ENCODE measurements around the gene RPA1.
"Not testable (repeated sequence)": the region's sequence is repeated elsewhere in the genome, so short reads cannot be mapped to it uniquely, and the experiment has no call there.

RPA1 gene

DNA sequence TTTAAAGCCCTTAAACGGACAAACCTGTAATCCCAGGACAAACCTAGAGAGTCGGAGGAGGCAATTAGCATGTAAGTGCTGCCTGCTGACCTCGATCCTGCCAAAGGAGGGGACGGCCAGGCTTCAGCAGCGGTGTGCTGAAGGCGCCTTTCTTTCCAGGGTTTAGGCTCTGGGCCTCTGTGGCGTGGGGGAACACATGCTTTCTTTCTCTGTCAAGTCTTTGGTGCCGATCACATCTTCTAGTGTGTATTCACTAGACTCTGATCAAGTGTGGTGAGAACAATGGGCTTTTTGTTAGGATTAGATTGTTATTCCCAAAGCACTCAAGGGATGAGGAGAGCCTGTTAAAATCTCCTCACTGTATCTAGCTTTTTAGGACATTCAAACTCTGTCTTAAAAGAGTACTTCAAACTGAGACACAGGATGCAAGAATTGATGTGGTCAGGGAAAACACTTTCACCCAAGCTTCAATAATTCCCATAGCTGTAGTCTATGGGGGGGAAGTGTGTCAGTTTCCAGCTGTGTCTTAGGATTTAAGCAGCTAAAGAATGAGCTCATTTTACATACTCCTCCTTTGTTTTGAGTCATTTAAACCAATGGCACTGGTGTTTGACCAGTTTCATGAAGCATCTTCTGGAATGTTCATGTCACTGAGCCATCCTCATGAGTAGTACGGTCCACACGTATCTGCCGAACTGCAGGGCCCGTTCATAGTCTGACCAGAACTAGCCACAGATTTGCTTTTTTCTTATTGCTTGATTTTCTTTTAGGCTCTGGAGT, 51.2 kb downstream of the RPA1 start:
- DNase-seq (ENCODE audit: low spot score) = no peak

DNA sequence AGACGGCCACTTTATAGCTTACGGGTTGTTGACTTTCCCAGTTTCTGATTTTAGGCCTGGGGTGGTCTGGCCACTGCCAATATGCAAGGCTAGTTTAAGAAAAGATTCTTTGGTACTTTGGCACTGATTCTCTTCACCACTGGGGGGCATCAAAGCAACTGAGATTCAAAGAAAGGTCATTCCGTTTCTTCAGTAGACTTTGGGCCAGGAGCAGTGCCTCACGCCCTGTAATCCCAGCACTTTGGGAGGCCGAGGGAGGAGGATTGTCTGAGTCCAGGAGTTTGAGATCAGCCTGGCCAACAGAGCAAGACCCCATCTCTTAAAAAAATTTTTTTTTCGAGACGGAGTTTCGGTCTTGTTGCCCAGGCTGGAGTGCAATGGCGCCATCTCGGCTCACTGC, 53.0 kb downstream of the RPA1 start:
- peak; percentile 74 for DNase-seq (ENCODE audit: low spot score)

DNA sequence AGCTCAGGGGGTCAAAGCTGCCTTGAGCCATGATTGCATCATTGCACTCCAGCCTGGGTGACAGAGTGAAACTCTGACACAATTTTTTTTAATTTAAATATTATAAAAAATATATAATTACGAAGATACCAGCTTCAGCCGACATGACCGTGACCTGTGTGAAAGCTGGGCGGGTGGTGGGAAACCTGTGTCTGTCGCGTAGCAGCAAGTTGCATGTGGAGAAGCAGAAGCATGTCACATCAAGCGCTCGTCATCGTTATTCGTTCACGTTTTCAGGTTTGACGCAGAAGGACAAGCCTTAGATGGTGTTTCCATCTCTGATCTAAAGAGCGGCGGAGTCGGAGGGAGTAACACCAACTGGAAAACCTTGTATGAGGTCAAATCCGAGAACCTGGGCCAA, 53.7 kb downstream of the RPA1 start:
- no peak for DNase-seq (ENCODE audit: low spot score)

DNA sequence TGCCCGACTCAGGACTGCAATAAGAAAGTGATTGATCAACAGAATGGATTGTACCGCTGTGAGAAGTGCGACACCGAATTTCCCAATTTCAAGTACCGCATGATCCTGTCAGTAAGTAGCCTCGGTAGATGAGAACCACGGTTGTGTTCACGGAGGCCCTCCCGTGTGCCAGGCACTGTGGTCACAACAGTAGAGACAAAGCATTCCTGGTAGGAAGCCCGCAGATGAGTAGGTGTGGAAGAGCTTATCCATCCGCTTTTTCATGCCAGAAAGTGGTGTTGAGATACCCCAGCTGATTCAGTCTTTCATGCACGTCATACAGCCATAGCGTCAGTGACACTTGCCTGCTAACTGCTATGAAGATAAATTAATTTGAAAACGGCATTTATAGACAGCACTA, 58.9 kb downstream of the RPA1 start:
- DNase-seq (ENCODE audit: low spot score) = no peak

DNA sequence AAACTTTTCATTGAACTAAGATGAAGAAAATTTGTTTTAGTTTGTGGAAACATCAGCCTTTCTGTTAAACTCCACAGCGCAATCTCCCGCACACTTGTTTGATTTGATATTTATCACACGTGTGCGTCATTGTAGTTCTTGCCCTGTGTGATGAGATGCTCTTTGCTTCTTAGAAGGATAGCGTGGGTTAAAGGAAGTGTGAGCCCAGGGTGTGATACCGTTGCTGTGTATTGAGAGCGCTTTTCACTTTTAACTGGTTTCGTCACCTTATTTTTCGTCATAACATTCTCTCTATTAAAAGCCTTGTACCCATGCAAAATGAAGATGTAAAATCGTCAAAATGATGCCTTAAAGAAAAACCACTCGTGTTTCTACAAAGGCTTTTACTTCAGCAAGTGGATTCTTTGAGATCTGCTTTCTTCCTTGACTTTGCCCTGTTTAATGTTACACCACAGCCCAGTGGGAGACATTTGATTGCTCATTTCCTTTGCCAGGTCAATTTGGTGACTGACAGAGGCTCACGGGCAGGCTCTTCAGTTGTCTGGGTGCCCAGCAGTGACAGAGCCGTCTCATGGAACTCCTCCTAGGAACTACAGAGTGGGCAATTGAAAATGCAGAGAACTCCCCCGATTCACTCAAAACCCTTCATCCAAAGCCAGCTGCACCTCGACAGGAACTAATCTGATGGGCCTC, 61.1 kb downstream of the RPA1 start:
- no peak for DNase-seq (ENCODE audit: low spot score)

DNA sequence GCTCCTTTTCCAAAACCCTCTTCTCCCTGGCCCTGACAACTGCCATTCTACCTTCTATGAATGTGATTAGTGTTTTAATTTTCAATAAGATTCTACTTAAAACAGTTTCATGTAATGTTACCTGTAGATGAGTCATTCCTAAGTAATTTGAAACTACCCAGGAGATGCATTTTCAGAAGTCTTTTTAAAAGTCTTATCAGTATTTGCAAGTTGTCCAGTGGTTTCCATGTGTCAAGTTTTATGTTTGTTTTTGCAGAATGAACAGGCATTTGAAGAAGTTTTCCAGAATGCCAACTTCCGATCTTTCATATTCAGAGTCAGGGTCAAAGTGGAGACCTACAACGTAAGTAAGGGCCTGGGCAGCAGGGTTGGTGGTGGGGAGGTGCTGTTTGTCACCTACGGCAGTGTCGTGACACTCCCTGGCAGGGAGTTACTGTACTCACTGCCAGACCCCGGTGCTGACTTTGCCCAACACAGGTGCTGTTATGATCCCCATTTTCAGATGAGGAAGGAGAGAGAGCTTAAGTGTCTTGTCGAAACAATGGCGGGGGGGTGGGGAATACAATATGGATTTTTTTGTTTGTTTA, 65.0 kb downstream of the RPA1 start:
- DNase-seq (ENCODE audit: low spot score) = no peak

DNA sequence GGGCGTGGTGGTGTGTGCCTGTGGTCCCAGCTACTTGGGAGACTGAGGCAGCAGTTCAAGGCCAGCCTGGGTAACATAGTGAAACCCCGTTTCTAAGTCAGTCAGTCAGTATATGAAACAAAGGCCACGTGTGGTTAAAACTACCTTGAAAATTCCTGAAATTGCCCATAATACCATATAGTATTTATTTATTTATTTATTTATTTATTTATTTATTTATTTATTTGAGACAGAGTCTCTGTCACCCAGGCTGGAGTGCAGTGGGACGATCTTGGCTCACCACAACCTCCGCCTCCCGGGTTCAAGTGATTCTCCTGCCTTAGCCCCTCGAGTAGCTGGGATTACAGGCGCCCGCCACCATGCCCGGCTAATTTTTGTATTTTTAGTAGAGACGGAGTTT, 65.7 kb downstream of the RPA1 start:
- DNase-seq (ENCODE audit: low spot score) = not testable (repeated sequence)

DNA sequence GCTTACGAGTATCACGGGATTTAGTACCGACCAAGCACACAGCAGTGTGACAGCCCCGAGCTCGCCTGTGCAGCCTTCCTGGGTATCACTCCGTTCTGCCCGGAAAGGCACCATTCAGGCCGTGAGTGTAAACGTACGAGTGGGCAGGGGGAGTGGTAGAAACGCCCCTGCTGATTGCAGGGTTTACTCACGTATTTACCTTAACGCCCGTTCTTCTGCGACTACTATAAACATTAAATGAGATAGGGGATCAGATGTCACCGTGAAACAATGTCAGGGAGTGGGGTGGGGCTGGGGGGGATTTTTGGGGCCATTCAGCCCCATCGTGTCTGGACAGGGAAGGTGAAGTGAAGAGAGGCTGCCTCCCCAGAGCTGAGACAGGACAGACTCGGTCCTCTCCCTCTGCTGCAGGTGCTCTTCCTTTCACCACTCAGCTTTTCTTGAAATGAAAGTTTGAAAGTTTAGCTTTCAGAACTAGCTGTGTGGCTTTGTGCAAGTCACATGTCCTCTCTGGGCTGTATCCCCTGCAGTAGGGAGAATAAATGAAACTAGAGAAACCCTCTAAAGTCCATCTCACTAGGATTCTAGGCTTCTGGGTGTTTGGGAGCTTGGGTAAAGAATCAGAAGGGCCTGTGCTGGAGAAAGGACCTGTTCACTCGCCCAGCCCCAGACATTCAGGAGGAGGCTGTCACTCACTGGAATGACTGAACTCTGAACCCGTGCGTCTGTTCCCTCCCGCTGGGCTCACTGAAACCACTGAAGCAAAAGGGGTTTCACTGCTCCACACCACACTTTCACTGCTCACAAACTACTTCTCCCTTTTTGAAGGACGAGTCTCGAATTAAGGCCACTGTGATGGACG, 66.7 kb downstream of the RPA1 start:
- DNase-seq (ENCODE audit: low spot score) = no peak

DNA sequence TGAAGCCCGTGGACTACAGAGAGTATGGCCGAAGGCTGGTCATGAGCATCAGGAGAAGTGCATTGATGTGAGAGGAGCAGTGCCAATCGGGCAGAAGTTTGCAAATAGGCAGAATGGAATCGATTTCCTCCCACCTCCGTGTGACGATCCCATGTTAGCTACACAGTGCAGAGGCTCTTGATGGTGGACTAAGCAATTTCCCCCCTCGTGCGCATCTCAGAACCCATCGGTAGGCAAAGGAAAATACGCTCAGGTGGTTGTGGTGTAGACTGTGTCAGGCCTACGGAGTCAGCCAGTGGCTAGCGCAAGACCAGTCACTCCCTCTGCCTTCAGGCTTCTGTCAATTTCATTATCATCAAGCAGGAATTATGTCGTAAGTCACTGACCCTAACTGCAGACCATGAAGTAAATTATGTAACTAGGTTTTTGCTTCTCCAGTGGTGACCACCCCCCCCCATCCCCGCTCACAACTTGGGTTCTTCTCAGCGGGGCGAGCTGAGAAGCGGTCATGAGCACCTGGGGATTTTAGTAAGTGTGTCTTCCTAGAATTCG, 67.4 kb downstream of the RPA1 start:
- no peak for DNase-seq (ENCODE audit: low spot score)

DNA sequence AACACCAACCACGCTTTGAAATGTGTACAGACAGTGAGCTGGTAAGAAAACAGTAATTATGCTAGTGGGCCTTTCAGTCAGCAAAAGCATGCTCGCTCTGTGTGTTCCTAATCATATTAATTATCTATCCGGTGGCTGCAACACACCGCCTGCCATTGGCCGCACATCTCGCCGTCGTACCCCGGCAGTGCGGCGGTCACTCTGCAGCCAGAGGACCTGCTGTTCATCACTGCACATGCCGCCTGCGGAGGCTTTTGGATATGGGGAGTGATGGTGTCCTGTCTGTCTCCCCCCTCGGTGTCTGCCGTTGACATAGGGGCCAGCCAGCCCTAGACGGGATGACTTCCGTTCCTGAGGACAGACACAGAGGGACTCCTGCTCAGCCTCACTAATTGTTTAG, 68.5 kb downstream of the RPA1 start:
- DNase-seq (ENCODE audit: low spot score) = no peak

DNA sequence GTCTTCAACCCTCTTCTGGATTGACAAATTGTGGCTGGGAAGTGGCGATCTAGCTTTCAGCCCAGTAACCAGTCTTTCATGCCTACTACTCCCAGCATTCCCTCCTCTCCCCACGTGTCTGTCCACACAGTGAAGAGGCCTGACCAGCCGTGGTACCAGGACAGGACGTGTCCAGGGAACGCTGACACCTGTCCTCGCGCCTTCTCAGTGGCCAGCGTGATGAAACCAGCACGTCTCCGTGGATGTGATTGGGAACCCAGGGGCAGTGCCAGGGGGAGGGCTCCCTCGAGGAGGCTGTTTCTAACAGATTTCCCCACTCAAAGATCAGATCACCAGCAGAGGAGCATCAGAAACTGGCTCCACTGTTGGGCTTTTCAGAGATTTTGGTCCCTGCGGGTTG, 69.1 kb downstream of the RPA1 start:
- no peak for DNase-seq (ENCODE audit: low spot score)

DNA sequence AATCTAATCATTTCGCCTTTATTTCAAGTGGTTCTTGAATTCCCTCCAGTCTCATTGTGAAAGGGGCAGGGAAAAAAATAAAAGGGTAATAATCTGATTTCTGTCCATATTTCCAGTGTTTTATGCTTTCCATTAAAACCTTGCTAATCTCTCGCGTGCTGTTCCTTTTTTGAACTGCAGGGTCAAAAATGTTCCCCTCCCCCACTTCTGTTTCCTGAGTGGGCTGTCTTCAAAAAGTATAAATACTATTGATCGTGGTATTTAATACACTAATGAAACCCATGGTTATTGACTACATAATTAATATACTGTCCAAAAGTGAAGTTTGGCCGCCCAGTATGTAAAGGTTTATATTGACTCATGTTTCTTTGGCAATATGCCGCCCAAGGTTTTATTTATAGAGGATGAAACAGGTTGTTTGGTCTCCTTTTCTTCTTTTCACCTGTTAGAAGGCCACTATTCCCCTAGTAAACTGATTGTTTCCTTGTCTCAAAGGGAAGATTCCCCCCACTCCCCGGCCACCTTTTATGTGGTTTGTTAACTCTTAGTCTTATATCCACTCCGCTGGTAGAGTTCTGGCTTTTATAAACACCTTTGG, 69.7 kb downstream of the RPA1 start:
- no peak for DNase-seq (ENCODE audit: low spot score)

DNA sequence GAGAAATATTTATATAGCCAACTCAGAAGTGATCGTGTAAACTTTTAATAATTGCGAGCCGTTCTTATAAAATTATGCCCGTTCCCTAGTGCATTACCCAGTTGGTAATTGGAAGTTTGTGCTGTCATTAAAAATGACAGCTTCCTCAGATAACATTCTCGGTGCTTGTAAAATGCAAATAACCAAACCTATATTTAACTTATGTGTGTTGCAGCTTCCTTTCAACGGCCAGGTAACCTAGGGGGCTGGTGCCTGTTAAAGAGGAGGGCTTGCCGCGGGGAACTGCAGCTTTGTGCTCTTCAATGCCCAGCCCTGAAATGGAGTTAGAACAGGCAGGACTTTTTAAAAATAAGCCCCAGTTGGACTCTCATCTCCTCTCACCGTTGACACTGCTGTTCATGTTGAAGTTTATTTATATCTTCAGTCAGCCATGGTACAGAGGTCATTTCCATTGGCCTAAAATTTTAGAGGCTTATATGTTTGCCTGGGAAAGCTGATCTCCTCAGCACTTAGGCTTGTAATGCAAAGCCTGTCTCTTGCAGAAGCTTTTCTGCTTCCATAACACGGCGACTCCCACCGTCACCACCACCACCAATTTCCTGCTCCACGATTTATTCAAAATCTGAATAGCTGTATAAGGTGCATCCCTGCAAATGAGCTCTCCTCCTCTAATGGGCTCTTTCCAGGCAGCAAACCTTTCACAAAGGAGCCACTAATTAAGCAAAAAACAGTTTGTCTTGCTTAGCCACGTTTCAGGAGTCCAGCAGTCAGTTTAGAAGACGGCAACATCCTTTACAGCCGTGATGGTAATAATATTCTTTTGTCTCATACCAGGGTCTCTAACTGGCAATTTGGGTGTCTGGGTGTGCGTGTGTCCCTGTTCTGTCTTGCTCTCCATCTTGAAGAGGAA, 74.7 kb downstream of the RPA1 start:
- DNase-seq (ENCODE audit: low spot score) = peak; percentile 29

DNA sequence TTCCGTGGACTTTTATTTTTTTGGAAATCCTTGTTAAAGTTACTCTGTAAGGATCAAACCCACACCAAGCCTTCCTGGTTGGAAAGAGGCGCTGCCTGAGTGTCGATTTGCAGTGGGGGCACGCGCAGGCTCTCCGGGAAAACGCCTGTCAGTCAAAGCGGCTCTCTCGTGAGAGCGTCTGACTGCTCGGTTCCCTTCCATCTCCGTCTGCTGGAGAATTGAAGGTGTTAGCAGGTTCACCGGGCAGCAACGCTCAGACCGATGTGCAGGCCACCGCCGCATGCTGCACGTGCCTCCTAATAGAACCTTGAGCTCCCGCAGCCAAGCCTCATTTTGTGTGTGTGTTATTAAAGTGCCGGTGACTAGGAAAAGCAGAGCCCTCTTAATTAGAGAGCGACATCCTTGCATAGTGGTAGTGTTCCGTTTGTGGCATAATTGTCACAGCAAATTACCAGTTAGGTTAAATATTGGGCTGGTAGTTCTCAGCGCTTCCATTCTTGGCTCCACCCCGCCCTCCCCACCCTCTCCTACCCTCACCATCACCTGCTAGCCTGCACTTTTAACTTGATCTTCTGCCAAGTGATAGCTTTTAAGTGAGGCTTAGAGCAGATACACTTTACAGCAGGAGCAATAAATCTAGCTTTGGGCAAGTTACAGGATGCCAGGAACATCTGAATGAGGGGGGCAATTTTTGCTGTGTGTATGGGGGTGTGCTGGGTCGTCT, 75.5 kb downstream of the RPA1 start:
- DNase-seq (ENCODE audit: low spot score) = peak; percentile 85

DNA sequence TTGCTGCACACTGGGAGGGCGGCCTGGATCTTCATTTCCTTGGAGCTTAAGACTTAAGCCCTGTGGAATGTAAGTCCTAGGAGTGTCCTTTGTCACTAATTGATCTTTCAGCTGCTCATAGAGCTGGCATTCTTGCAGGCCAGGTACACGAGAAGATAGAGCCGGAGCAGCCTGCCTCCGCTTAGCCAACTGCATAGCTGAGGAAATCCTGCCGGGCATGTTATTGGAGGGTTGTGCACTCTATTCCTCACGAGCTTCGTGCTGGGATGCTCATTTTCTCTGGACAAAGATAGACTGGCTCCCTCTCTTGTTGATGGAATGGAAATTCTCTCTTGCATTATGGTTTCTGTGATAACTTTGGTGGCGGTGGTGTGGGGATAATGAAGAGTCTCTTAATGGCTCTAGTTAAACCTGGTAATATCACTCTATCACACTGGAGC, 76.9 kb downstream of the RPA1 start:
- DNase-seq (ENCODE audit: low spot score) = peak; percentile 88

DNA sequence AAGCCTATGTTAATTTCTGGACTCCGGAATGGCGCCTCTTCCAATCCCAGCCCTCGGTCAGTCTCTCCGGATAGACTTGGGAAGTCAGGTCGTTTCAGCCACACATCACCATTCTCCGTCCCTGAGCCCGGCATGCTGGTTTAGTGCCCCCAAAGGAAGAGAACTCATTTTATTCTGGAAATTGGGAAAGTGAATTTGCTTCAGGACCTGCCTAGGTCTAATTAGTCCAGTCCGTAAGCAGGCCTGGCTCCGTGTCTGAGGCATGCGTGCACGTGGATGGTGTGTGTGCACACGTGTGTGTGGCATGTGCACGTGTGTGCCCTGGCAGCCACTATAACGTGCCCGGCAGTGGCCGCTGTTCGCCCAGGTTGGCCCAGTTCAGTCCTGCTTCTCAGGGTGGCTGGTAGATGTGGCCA, 77.4 kb downstream of the RPA1 start:
- peak; percentile 68 for DNase-seq (ENCODE audit: low spot score)

DNA sequence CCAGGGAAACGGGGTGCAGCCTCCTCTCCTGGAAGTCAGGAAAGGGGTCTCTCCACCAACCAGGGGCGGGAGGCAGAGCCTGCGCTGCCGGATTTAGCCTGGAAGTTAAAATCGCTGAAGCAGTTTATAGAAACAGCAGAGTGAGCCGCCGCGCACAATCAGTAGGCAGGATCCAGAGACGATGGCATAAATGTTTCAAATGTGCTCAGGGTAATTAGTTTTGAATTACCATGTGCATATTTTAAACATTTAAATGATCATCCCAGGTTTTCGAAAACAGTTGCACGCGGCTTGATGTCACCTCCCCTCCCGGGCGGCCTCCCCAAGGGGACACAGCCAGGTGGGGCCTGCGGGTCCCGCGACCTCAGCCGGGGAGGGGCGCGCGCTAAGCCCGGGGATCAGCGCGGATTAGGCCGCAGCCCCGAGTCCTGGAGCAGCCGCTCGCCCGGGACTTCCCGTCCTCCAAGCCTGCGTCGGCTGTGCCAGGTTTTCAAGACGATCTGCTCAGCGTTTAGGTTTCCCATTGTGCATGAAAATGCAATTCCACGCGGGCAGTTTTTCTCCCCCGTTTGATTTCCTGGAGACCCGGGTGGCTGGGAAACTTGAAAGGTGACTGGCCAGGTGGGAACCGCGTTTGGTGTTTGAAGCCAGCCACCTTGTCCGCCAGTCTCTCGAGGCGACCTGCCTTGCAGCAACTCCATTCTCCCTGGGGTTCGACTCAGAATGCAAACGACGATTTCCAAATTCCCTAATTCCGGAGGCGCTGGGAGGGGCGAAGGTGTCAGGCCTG, 78.3 kb downstream of the RPA1 start:
- peak; percentile 78 for DNase-seq (ENCODE audit: low spot score)

DNA sequence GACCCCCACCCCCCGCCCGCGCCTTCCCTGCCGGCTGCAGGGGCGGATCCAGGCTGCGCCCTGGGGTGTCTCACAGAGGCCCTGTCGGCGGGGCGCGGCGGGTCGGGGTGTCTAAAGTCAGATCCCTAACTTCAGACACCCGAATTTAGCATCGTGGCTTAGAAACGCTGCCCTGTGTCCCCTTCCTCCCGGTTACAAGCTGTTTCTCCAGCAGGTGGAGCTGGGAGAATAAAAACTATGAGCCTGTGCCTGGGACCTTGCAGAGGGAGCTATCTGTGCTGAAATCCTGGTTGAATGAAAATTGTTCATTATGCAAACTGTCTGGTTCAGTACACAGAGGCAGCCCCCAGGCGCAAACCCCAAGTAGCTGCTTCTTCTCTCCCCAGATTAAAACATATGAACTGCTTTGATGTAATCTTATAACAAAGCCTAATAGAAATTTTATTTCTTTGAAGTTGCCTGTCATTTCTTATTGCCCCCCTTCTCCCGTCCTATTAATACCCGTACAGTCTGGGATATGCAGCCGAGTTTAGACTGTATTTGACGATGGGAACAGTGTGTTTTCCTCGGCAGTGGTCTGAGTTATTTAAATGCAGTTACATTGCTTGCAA, 79.0 kb downstream of the RPA1 start:
- DNase-seq (ENCODE audit: low spot score) = peak; percentile 95

DNA sequence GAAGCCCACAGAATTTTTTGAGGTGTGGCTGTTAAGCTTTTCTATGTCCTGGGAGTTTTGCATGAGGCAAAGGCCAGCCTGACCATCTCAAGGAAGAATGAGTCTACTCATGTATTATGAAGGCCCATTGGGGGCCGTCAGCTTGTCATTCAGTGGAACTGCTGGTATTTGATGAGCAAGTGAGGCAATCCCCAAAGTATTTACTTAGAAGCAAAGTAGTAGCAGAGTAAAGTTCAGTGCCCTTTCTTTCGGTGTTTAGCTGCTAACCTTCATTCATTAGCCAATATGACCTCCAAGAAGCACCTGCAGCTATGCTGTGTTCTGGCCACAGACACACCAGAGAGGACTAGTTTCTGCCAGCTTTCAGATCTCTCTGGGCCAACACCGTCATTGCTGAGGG, 80.2 kb downstream of the RPA1 start:
- no peak for DNase-seq (ENCODE audit: low spot score)
